DND-41 (cell line): ENCODE data around the gene ELL.

Experiments used
- EZH2 ChIP-seq: IDR thresholded peaks from 3 replicates; pipeline ENCODE4 v1.6.1; 2012; ENCODE audit warnings: borderline replicate concordance, low read depth, mild to moderate bottlenecking, moderate library complexity, low read length, inconsistent platforms; ENCODE audit not compliant: severe bottlenecking
- TF ChIP-seq, protein P1 (sequence below): IDR thresholded peaks from 2 replicates; pipeline ENCODE4 v1.5.1; 2012; ENCODE audit warnings: borderline replicate concordance, low read length, moderate library complexity, mild to moderate bottlenecking; ENCODE audit not compliant: poor library complexity, severe bottlenecking; ENCODE audit errors: extremely low read depth

DNA sequence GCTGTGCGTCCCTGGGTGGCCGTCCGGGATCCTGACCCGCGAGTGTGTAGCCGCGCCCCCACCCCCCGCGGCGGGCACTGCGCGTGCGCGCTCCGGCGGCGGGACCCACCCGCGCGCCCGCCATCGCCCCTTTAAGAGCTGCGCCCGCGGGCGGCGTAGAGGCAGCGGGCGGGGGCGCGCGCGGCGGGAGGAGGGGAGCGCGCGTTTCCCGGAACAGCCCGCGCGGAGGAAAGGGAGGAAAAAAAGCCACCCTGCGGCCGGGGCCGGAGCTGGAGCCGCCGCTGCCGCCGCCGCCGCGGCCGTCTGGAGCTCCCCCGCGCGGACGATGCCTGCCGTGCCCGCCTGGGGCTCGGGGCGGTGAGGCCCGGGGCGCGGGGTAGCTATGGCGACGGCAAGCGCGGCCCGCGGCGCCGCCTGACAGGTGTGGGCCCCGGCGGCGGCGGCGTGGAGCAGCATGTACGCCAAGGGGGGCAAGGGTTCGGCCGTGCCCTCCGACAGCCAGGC, 102.6 kb downstream of the ELL start, which contains the start of gene SSBP4:
- TF ChIP-seq, protein P1, sequence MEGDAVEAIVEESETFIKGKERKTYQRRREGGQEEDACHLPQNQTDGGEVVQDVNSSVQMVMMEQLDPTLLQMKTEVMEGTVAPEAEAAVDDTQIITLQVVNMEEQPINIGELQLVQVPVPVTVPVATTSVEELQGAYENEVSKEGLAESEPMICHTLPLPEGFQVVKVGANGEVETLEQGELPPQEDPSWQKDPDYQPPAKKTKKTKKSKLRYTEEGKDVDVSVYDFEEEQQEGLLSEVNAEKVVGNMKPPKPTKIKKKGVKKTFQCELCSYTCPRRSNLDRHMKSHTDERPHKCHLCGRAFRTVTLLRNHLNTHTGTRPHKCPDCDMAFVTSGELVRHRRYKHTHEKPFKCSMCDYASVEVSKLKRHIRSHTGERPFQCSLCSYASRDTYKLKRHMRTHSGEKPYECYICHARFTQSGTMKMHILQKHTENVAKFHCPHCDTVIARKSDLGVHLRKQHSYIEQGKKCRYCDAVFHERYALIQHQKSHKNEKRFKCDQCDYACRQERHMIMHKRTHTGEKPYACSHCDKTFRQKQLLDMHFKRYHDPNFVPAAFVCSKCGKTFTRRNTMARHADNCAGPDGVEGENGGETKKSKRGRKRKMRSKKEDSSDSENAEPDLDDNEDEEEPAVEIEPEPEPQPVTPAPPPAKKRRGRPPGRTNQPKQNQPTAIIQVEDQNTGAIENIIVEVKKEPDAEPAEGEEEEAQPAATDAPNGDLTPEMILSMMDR: peak; percentile 25
- TF ChIP-seq EZH2: no peak
